H9 (cell line): ENCODE data around the gene COQ8B. TPM values are rescaled to one million over a fixed set of nuclear protein-coding genes. Genes with fewer than 3 reads are reported as not detected.

Experiments used
- DNase-seq: peaks from one replicate; pipeline ENCODE4 v3.0.0-alpha.2; 2017
- H2AFZ ChIP-seq: one replicate; pipeline ENCODE4 v1.6.1; 2013; ENCODE audit warnings: mild to moderate bottlenecking, low read length, control low read depth, moderate library complexity
- H2AK5ac ChIP-seq: 2 replicates; pipeline ENCODE4 v1.6.1; 2013; ENCODE audit warnings: low read length, control low read depth, mixed read lengths; ENCODE audit not compliant: insufficient read length
- H2BK120ac ChIP-seq: one replicate; pipeline ENCODE4 v1.6.1; 2013; ENCODE audit warnings: low read depth, mild to moderate bottlenecking, low read length, control low read depth, inconsistent platforms; ENCODE audit not compliant: poor library complexity, severe bottlenecking
- H2BK12ac ChIP-seq: 2 replicates; pipeline ENCODE4 v1.6.1; 2013; ENCODE audit warnings: low read length, control low read depth, mixed read lengths, low read depth; ENCODE audit not compliant: insufficient read length
- H2BK15ac ChIP-seq: 2 replicates; pipeline ENCODE4 v1.6.1; 2013; ENCODE audit warnings: low read depth, low read length, control low read depth
- H2BK20ac ChIP-seq: one replicate; pipeline ENCODE4 v1.6.1; 2013; ENCODE audit warnings: low read depth, mild to moderate bottlenecking, low read length, control low read depth, inconsistent platforms; ENCODE audit not compliant: poor library complexity, severe bottlenecking
- H2BK5ac ChIP-seq: 2 replicates; pipeline ENCODE4 v1.6.1; 2013; ENCODE audit warnings: low read length, control low read depth, mixed read lengths; ENCODE audit not compliant: insufficient read length
- H3K14ac ChIP-seq: 2 replicates; pipeline ENCODE4 v1.6.1; 2013; ENCODE audit warnings: low read length, control low read depth; ENCODE audit not compliant: insufficient read depth
- H3K18ac ChIP-seq: 2 replicates; pipeline ENCODE4 v1.6.1; 2013; ENCODE audit warnings: low read depth, mild to moderate bottlenecking, mixed read lengths, low read length, control low read depth; ENCODE audit not compliant: insufficient read length
- H3K23ac ChIP-seq: 2 replicates; pipeline ENCODE4 v1.6.1; 2013; ENCODE audit warnings: low read length, control low read depth, mixed read lengths, low read depth; ENCODE audit not compliant: insufficient read length
- H3K23me2 ChIP-seq: 2 replicates; pipeline ENCODE4 v1.6.1; 2013; ENCODE audit warnings: low read depth, mild to moderate bottlenecking, mixed read lengths, low read length, control low read depth; ENCODE audit not compliant: insufficient read length, poor library complexity, severe bottlenecking
- H3K27ac ChIP-seq: 2 replicates; pipeline ENCODE4 v1.5.1; 2013; ENCODE audit warnings: low read length, control low read depth, mixed read lengths, low read depth; ENCODE audit not compliant: insufficient read length
- H3K27me3 ChIP-seq: 2 replicates; pipeline ENCODE4 v1.6.1; 2013; ENCODE audit warnings: low read length, control low read depth, inconsistent platforms; ENCODE audit not compliant: insufficient read depth
- H3K4ac ChIP-seq: 2 replicates; pipeline ENCODE4 v1.6.1; 2013; ENCODE audit warnings: low read depth, mild to moderate bottlenecking, control low read depth, inconsistent platforms, low read length, moderate library complexity
- H3K4me1 ChIP-seq: 2 replicates; pipeline ENCODE4 v1.6.1; 2013; ENCODE audit warnings: low read length, control low read depth, inconsistent platforms; ENCODE audit not compliant: insufficient read depth
- H3K4me2 ChIP-seq: 2 replicates; pipeline ENCODE4 v1.6.1; 2013; ENCODE audit warnings: low read length, control low read depth, mixed read lengths; ENCODE audit not compliant: insufficient read length, insufficient read depth
- H3K56ac ChIP-seq: 2 replicates; pipeline ENCODE4 v1.6.1; 2013; ENCODE audit warnings: low read depth, mild to moderate bottlenecking, mixed read lengths, low read length, control low read depth; ENCODE audit not compliant: insufficient read length
- H3K79me1 ChIP-seq: 2 replicates; pipeline ENCODE4 v1.6.1; 2013; ENCODE audit warnings: low read depth, mild to moderate bottlenecking, moderate library complexity, low read length, control low read depth, inconsistent platforms; ENCODE audit not compliant: insufficient read depth, poor library complexity, severe bottlenecking
- H3K79me2 ChIP-seq: 2 replicates; pipeline ENCODE4 v1.6.1; 2013; ENCODE audit warnings: low read length, control low read depth, inconsistent platforms; ENCODE audit not compliant: insufficient read depth
- H3K9ac ChIP-seq: 2 replicates; pipeline ENCODE4 v1.6.1; 2013; ENCODE audit warnings: low read length, control low read depth, mixed read lengths; ENCODE audit not compliant: insufficient read length; ENCODE audit errors: extremely low read depth
- H3K9me3 ChIP-seq: one replicate; pipeline ENCODE4 v1.6.1; 2013; ENCODE audit warnings: low read depth, low read length, inconsistent platforms; ENCODE audit not compliant: control insufficient read depth
- H3T11ph ChIP-seq: one replicate; pipeline ENCODE4 v1.6.1; 2013; ENCODE audit warnings: mild to moderate bottlenecking, low read length, control low read depth, inconsistent platforms
- H4K20me1 ChIP-seq: one replicate; pipeline ENCODE4 v1.6.1; 2013; ENCODE audit not compliant: control insufficient read depth, insufficient read length, insufficient read depth
- H4K5ac ChIP-seq: 2 replicates; pipeline ENCODE4 v1.6.1; 2013; ENCODE audit warnings: low read depth, mild to moderate bottlenecking, mixed read lengths, low read length, control low read depth; ENCODE audit not compliant: insufficient read length
- H4K8ac ChIP-seq: replicated peaks from 2 replicates; pipeline ENCODE4 v1.6.1; 2013; ENCODE audit warnings: low read length, control low read depth, mixed read lengths, low read depth; ENCODE audit not compliant: insufficient read length
- H4K91ac ChIP-seq: 2 replicates; pipeline ENCODE4 v1.6.1; 2013; ENCODE audit warnings: low read depth, mild to moderate bottlenecking, moderate library complexity, mixed read lengths, low read length, control low read depth; ENCODE audit not compliant: insufficient read length
- H3K27ac Mint-ChIP-seq, 3 experiments: 2 replicates in 2 of 3; 3 replicates in 1 of 3; pipeline ENCODE4 v1.8.0; 2020 to 2021; ENCODE audit warnings: mixed read lengths in 3 of 3, mild to moderate bottlenecking in 1 of 3, moderate library complexity in 1 of 3
- H3K27me3 Mint-ChIP-seq: 2 replicates; pipeline ENCODE4 v1.8.0; 2021; ENCODE audit warnings: low read depth, mild to moderate bottlenecking, moderate library complexity, mixed read lengths
- H3K36me3 Mint-ChIP-seq, 3 experiments: 2 replicates in 2 of 3; 3 replicates in 1 of 3; pipeline ENCODE4 v1.8.0; 2020 to 2021; ENCODE audit warnings: low read depth in 3 of 3, mixed read lengths in 3 of 3; ENCODE audit not compliant: insufficient read depth in 1 of 3
- H3K4me1 Mint-ChIP-seq, 2 experiments: 2 replicates each; pipeline ENCODE4 v1.8.0; 2020; ENCODE audit warnings: mixed read lengths in 2 of 2
- H3K4me3 Mint-ChIP-seq, 2 experiments: 2 replicates in 1 of 2; 3 replicates in 1 of 2; pipeline ENCODE4 v1.8.0; 2020 to 2021; ENCODE audit warnings: mild to moderate bottlenecking in 2 of 2, mixed read lengths in 2 of 2, moderate library complexity in 1 of 2
- H3K9me3 Mint-ChIP-seq, 2 experiments: 2 replicates in 1 of 2; 3 replicates in 1 of 2; pipeline ENCODE4 v1.8.0; 2020; ENCODE audit warnings: mild to moderate bottlenecking in 2 of 2, mixed read lengths in 2 of 2, moderate library complexity in 1 of 2
- WGBS: extraction: QIAGEN DNeasy Blood & Tissue Kit; methylation state at CpG from one replicate; pipeline ENCODE4 v1.1.7; 2013; ENCODE audit warnings: missing lambda C conversion rate, low lambda C conversion rate, mixed read lengths; ENCODE audit not compliant: insufficient read length; ENCODE audit errors: extremely low coverage; 5-methylcytosine and 5-hydroxymethylcytosine counted together
- total RNA-seq: library from RNA; stranded (reverse); gene quantifications from 2 replicates; pipeline ENCODE4 v1.2.1, GENCODE V29; 2021
- TF ChIP-seq, protein P1 (sequence below): fragments of 200-600 bp; sonication (generic); conservative IDR thresholded peaks from 3 replicates; pipeline ENCODE4 v1.8.0; 2021; ENCODE audit warnings: antibody characterized with exemption, mild to moderate bottlenecking

COQ8B gene
- total RNA-seq, 1 experiment from 2014 or later = 40.5 TPM

DNA sequence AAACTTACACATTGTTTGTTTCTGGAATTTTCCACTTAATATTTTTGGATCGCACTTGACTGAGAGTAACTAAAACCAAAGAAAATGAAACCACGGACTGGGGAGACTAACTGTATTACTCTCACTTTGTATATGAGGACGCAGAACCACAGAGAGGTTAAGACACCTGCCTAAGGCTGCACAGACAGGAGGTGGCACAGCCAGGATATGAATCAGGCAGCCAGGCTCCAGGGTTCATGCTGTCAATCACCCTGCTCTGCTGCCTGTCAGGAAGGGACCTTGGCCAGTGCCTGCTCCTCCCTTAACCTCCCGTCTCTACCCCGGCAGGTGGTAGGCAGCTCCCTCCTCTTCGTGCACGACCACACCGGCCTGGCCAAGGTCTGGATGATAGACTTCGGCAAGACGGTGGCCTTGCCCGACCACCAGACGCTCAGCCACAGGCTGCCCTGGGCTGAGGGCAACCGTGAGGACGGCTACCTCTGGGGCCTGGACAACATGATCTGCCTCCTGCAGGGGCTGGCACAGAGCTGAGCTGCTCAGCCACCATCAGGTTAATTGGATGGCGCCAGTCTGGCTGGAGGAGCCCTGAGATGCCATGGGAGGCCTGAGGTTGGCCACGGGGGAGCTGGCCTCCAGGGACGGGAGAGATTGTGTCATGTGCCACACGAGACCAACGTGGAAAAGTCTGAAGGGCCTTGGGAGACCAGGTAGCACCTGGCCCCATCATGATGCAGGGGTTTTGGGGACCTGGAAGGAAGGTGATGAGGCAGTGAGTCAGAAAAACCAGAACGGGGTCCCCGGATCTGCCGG is 22.5 kb upstream of the COQ8B start:
- no peak overlapping the region for H3T11ph ChIP-seq
- peak overlapping the region in 2 of 3 experiments; percentile 22 to 63; a peak in 2 of 7 replicates for H3K27ac Mint-ChIP-seq

More for the DNA sequence above, 22.5 kb upstream of the COQ8B start:
- Histone ChIP-seq H4K91ac (no peak overlapping the region), H3K18ac (no peak overlapping the region), H4K8ac (no peak overlapping the region), H2BK12ac (no peak overlapping the region), H3K23me2 (no peaks in the 10 kb centered on the region), H3K79me2 (no peaks in the 10 kb centered on the region), H2BK120ac (no peak overlapping the region), H3K4me2 (no peak overlapping the region), H2BK5ac (no peak overlapping the region), H3K27me3 (no peaks in the 10 kb centered on the region), H3K4ac (no peak overlapping the region), H2AK5ac (no peak overlapping the region), H3K79me1 (no peaks in the 10 kb centered on the region), H3K9ac (no peak overlapping the region), H3K23ac (no peak overlapping the region), H4K20me1 (no peaks in the 10 kb centered on the region), H3K27ac (no peak overlapping the region), H3K14ac (no peak overlapping the region), H2BK15ac (no peak overlapping the region), H4K5ac (no peak overlapping the region), H3K4me1 (no peaks in the 10 kb centered on the region), H3K56ac (no peak overlapping the region), H2AFZ (no peak overlapping the region), H3K9me3 (no peaks in the 10 kb centered on the region), H2BK20ac (no peak overlapping the region)
- Mint-ChIP-seq H3K9me3 (no peaks in the 10 kb centered on the region), H3K4me1 (peaks cover 3 to 4% of the 10 kb centered on the region in 2 experiments), H3K36me3 (peaks cover 6 to 49% (median 39%) of the 10 kb centered on the region in 3 experiments; a peak in 6 of 7 replicates), H3K4me3 (no peak overlapping the region; a peak in 1 of 5 replicates), H3K27me3 (no peaks in the 10 kb centered on the region)
- TF ChIP-seq, protein P1, sequence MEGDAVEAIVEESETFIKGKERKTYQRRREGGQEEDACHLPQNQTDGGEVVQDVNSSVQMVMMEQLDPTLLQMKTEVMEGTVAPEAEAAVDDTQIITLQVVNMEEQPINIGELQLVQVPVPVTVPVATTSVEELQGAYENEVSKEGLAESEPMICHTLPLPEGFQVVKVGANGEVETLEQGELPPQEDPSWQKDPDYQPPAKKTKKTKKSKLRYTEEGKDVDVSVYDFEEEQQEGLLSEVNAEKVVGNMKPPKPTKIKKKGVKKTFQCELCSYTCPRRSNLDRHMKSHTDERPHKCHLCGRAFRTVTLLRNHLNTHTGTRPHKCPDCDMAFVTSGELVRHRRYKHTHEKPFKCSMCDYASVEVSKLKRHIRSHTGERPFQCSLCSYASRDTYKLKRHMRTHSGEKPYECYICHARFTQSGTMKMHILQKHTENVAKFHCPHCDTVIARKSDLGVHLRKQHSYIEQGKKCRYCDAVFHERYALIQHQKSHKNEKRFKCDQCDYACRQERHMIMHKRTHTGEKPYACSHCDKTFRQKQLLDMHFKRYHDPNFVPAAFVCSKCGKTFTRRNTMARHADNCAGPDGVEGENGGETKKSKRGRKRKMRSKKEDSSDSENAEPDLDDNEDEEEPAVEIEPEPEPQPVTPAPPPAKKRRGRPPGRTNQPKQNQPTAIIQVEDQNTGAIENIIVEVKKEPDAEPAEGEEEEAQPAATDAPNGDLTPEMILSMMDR = no peak
- no CpG with 5 or more reads among the region's 22 CpGs for WGBS
- no peak for DNase-seq
